ENCODE data around the gene ZNF678.

Gene ZNF678

DNA sequence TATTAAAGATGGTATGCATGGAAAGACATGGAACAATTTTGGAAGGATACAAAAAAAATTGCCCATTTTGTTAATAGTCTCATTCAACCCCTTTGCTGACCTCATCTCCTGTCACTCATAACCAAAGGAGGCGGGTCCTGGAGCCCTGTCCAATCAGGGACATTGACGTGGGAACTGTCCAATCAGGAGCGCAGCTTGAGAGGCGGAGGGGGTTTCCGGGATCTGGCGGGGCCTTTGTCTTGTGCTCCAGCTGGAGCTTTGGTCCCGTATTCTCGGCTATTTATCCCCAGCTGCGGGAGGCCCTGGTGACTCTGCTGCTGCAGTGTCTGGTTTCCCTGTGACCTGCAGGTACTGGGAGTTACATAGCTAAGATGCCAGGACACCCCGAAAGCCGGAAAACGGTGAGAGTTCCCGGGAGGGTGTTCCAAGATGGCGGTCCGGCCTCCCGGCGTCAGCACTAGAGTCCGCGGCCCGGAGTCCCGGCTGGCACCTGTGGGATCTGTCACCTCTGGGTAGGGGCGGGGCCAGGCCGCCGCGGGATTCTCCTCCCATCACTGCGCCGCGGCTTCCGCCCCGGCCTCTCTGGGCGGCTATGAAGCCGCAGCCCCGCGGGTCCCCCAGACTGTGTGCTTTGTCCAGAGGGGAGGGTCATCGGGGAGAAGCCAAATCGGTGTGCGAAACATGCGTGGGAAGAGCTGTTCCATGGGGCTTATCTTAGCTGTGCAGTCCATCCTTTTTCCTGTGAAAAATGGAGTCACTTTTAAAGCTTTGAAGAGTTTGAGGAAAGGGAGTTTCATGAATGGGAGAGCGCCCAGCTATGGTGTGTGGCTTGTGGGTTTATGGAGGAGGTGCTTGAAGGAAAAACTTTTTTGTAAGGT is at the start of gene ZNF678:
Gene ZNF678 (plus strand): TSS at position 233 of the 878 bp plus-strand sequence. CDS start 87,436 bp downstream, outside the sequence.
- H3K4me3 Mint-ChIP-seq: peak within 1 kb of the TSS; percentile 91
- intact Hi-C loops (cut with micrococcal nuclease): loop anchor here (1.0 to 10.0 kb wide), 3 partner anchors 21 to 841 kb away; partner anchors contain the start of genes JMJD4, SNAP47 and TRIM11
- peaks cover 32% of the 10 kb centered on the region for H3K36me3 Mint-ChIP-seq (ENCODE audit: low read depth)
- H3K4me1 Mint-ChIP-seq (ENCODE audit: low read depth): peaks cover 22% of the 10 kb centered on the region
- H3K9me3 Mint-ChIP-seq: peaks cover 36% of the 10 kb centered on the region
- peak within 1 kb of the TSS; percentile 93 for H3K27ac Mint-ChIP-seq
- peaks cover 37% of the 10 kb centered on the region for H3K27me3 Mint-ChIP-seq

GRCh38 chr1:227518876-227519275 is 44.5 kb upstream of the ZNF678 start:
- H3K4me3 Mint-ChIP-seq: no peak overlapping the region
- H3K27ac Mint-ChIP-seq: no peak overlapping the region
- H3K27me3 Mint-ChIP-seq: no peaks in the 10 kb centered on the region
- no peaks in the 10 kb centered on the region for H3K4me1 Mint-ChIP-seq (ENCODE audit: low read depth)
- intact Hi-C loops (cut with micrococcal nuclease): no loop called here
- H3K9me3 Mint-ChIP-seq: no peaks in the 10 kb centered on the region
- H3K36me3 Mint-ChIP-seq (ENCODE audit: low read depth): no peaks in the 10 kb centered on the region

DNA sequence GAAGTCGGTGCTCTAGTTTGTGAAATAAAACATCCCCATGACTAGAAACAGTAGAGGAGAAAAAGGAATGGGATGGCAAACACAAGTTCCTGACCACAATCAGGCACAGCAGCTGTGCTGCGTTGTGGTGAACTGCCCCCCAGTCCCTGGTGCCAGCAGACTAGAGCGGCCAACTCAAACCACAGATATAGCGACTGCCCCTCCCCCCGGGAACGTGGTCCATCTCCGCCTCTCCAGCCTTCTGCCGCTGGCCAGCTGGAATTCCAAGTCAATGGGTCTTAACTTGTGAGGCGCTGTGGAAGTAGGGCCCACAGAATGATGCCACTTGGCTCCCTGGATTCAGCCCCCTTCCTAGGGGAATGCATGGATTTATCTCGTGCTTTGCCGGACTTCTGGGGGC is 41.6 kb upstream of the ZNF678 start:
- Mint-ChIP-seq H3K9me3 (peaks cover 7% of the 10 kb centered on the region), H3K4me3 (no peak overlapping the region), H3K4me1 (ENCODE audit: low read depth) (no peaks in the 10 kb centered on the region), H3K36me3 (ENCODE audit: low read depth) (no peaks in the 10 kb centered on the region), H3K27me3 (no peaks in the 10 kb centered on the region), H3K27ac (no peak overlapping the region)
- intact Hi-C loops (cut with micrococcal nuclease): no loop called here

DNA sequence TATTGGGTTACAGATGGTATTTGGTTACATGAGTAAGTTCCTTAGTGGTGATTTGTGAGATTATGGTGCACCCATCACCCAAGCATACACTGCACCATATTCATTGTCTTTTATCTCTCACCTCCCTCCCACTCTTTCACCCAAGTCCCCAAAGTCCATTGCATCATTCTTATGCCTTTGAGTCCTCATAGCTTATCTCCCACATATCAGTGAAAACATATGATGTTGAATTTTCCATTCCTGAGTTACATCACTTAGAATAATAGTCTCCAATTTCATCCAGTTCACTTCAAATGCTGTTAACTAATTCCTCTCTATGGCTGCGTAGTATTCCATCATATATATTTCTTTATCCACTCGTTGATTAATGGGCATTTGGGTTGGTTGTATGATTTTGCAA is 36.8 kb upstream of the ZNF678 start:
- H3K9me3 Mint-ChIP-seq: peaks cover 55% of the 10 kb centered on the region
- H3K4me1 Mint-ChIP-seq (ENCODE audit: low read depth): no peaks in the 10 kb centered on the region
- H3K36me3 Mint-ChIP-seq (ENCODE audit: low read depth): no peaks in the 10 kb centered on the region
- no peak overlapping the region for H3K27ac Mint-ChIP-seq
- no peak overlapping the region for H3K4me3 Mint-ChIP-seq
- H3K27me3 Mint-ChIP-seq: no peaks in the 10 kb centered on the region
- intact Hi-C loops (cut with micrococcal nuclease): no loop called here

GRCh38 chr1:227532019-227532619 is 31.2 kb upstream of the ZNF678 start:
- Mint-ChIP-seq H3K27ac (no peak overlapping the region), H3K36me3 (ENCODE audit: low read depth) (no peaks in the 10 kb centered on the region), H3K27me3 (no peaks in the 10 kb centered on the region), H3K9me3 (peaks cover 61% of the 10 kb centered on the region), H3K4me1 (ENCODE audit: low read depth) (no peaks in the 10 kb centered on the region), H3K4me3 (no peak overlapping the region)
- intact Hi-C loops (cut with micrococcal nuclease): no loop called here

DNA sequence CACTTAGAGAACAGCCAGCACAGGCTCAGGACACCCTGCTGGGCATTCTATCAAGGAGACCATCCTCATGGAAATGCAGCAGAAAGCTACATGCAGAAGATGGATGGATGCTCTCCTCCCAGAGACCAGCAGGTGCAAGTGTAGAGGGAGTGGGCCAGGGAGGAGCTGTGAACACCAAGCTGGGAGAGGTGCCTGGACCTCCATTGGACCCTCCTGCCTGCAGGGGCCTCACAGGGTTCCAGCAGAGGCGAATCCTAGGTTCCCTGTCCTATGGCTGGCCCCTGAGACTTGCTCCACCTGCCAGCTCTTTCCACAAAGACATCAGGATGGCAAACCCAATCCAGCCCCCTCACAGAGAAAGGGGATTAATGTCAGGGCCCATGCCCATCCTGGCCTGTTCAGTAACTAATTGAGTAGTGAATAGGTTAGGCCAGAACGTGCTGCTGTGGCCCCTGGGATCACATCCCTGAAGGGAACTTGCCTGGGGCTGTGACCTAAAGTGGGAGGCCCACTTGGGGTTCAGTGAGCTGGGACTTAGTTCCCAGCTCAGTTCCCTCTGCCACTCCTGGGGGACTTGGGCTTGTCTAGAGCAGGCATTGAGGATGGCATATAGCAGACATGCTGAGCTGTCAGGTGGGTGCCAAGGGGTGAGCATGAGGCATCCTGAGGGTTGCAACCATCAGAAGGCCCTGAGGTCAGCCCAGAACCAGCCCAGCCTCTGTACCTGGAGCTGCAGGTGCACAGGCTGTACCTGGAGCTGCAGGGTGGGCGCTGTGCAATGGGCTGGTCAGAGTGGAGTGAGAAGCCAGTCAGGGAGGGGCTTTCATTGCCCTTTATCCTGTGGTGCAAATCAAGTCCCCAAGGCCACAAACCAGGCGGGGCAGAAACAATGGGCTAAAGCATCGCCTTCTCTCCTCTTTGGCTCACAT is 22.9 kb upstream of the ZNF678 start:
- no peaks in the 10 kb centered on the region for H3K36me3 Mint-ChIP-seq (ENCODE audit: low read depth)
- H3K27ac Mint-ChIP-seq: no peak overlapping the region
- H3K4me3 Mint-ChIP-seq: no peak overlapping the region
- no peaks in the 10 kb centered on the region for H3K9me3 Mint-ChIP-seq
- H3K27me3 Mint-ChIP-seq: peaks cover 19% of the 10 kb centered on the region
- H3K4me1 Mint-ChIP-seq (ENCODE audit: low read depth): peaks cover 5% of the 10 kb centered on the region
- intact Hi-C loops (cut with micrococcal nuclease): loop anchor here (5.0 kb wide), 1 partner anchor 58 kb away; no protein-coding TSS in a partner anchor

GRCh38 chr1:227541129-227541528 is 22.2 kb upstream of the ZNF678 start:
- H3K36me3 Mint-ChIP-seq (ENCODE audit: low read depth): no peaks in the 10 kb centered on the region
- H3K9me3 Mint-ChIP-seq: no peaks in the 10 kb centered on the region
- H3K4me1 Mint-ChIP-seq (ENCODE audit: low read depth): peaks cover 5% of the 10 kb centered on the region
- intact Hi-C loops (cut with micrococcal nuclease): loop anchor here (5.0 kb wide), 1 partner anchor 59 kb away; no protein-coding TSS in a partner anchor
- no peak overlapping the region for H3K4me3 Mint-ChIP-seq
- H3K27me3 Mint-ChIP-seq: peaks cover 19% of the 10 kb centered on the region
- H3K27ac Mint-ChIP-seq: no peak overlapping the region

GRCh38 chr1:227541796-227542152 is 21.6 kb upstream of the ZNF678 start:
- Mint-ChIP-seq H3K36me3 (ENCODE audit: low read depth) (no peaks in the 10 kb centered on the region), H3K27me3 (peaks cover 19% of the 10 kb centered on the region), H3K4me1 (ENCODE audit: low read depth) (peaks cover 5% of the 10 kb centered on the region), H3K9me3 (no peaks in the 10 kb centered on the region), H3K4me3 (peak overlapping the region; percentile 70), H3K27ac (no peak overlapping the region)
- intact Hi-C loops (cut with micrococcal nuclease): loop anchor here (1.0 to 5.0 kb wide), 2 partner anchors 22 to 59 kb away; partner anchors contain the start of gene ZNF678

GRCh38 chr1:227542153-227543120 is 20.9 kb upstream of the ZNF678 start:
- no peaks in the 10 kb centered on the region for H3K9me3 Mint-ChIP-seq
- no peaks in the 10 kb centered on the region for H3K36me3 Mint-ChIP-seq (ENCODE audit: low read depth)
- intact Hi-C loops (cut with micrococcal nuclease): loop anchor here (1.0 to 5.0 kb wide), 2 partner anchors 21 to 60 kb away; partner anchors contain the start of gene ZNF678
- no peak overlapping the region for H3K27ac Mint-ChIP-seq
- peak overlapping the region; percentile 70 for H3K4me3 Mint-ChIP-seq
- H3K4me1 Mint-ChIP-seq (ENCODE audit: low read depth): peaks cover 5% of the 10 kb centered on the region
- peaks cover 19% of the 10 kb centered on the region for H3K27me3 Mint-ChIP-seq

DNA sequence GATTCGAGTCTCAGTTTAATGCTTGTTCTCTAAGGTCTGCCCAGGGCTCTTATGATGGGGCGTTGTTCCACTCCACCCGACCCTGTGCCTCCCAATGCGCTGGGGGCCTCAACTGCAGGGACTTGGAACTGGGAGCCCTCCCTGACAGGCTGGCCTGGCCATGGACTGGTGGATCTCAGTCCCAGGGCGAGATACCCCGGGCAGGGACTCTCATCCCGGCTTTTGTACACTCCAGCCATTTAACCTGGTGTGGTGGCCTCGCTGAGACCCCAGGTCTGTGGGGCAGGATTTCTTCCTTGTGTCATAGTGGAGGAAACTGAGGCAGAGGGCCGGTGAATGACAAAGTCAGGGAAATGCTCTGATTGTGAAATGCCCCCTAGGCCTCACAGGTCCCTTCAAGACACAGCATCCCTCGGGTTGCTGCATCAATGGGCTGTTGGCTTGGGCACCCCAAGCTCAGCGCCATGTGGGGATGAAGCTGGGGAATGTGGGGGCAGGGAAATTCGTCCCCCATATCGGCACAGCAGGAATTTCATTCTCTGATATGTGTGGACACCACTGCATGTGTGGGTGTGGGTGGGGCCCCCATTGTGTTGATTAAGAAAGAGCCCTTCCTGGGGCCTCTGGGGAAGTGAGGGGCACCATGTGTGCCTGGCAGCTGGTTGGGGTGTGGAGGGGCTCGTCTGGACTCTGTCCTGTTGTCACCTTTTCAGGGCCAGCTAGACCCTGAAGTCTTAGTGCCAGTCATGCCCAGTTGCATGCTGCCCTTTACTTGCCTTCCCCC is 19.9 kb upstream of the ZNF678 start:
- Mint-ChIP-seq H3K4me3 (no peak overlapping the region), H3K27ac (no peak overlapping the region), H3K9me3 (no peaks in the 10 kb centered on the region), H3K36me3 (ENCODE audit: low read depth) (no peaks in the 10 kb centered on the region), H3K27me3 (peaks cover 19% of the 10 kb centered on the region), H3K4me1 (ENCODE audit: low read depth) (peaks cover 5% of the 10 kb centered on the region)
- intact Hi-C loops (cut with micrococcal nuclease): loop anchor here (5.0 kb wide), 1 partner anchor 61 kb away; no protein-coding TSS in a partner anchor

GRCh38 chr1:227544067-227545050 is 19.0 kb upstream of the ZNF678 start:
- peaks cover 19% of the 10 kb centered on the region for H3K27me3 Mint-ChIP-seq
- intact Hi-C loops (cut with micrococcal nuclease): loop anchor here (5.0 kb wide), 1 partner anchor 62 kb away; no protein-coding TSS in a partner anchor
- peak overlapping the region; percentile 5 for H3K27ac Mint-ChIP-seq
- no peaks in the 10 kb centered on the region for H3K9me3 Mint-ChIP-seq
- H3K36me3 Mint-ChIP-seq (ENCODE audit: low read depth): no peaks in the 10 kb centered on the region
- no peak overlapping the region for H3K4me3 Mint-ChIP-seq
- H3K4me1 Mint-ChIP-seq (ENCODE audit: low read depth): peaks cover 5% of the 10 kb centered on the region
